Activated naive CD8-positive, alpha-beta T cell treated with anti-CD3 and anti-CD28 coated beads, Interleukin-2, amount 10 ng/mL, durations not matched to agents 7 days and 5 days (primary cell): ENCODE data around the gene TCAP. TPM values are rescaled to one million over a fixed set of nuclear protein-coding genes. Genes with fewer than 3 reads are reported as not detected.
"Not testable (repeated sequence)": the region's sequence is repeated elsewhere in the genome, so short reads cannot be mapped to it uniquely, and the experiment has no call there.

ENCODE experiments used
- ATAC-seq: fragments of 150-1000 bp; cut with Tn5 transposase; one replicate; pipeline ENCODE4 v1.10.0; 2021; ENCODE audit warnings: low read depth, moderate library complexity
- POLR2A ChIA-PET: fragments of 350-600 bp; sonication (Branson Sonifier 250); formaldehyde crosslinking; loops from one replicate; lab custom pipeline; 2021; ENCODE audit warnings: antibody characterized with exemption; lab: Charles Lee
- DNase-seq: peaks from one replicate; pipeline ENCODE4 v3.0.0; 2021
- H3K27ac Mint-ChIP-seq: one replicate; pipeline ENCODE4 v1.8.0; 2022; ENCODE audit warnings: mild to moderate bottlenecking, mixed read lengths
- H3K27me3 Mint-ChIP-seq: one replicate; pipeline ENCODE4 v1.8.0; 2022; ENCODE audit warnings: mild to moderate bottlenecking, moderate library complexity, mixed read lengths
- H3K36me3 Mint-ChIP-seq: one replicate; pipeline ENCODE4 v1.8.0; 2021; ENCODE audit warnings: mild to moderate bottlenecking, mixed read lengths
- H3K4me1 Mint-ChIP-seq: one replicate; pipeline ENCODE4 v1.8.0; 2021; ENCODE audit warnings: mixed read lengths
- H3K4me3 Mint-ChIP-seq: one replicate; pipeline ENCODE4 v1.8.0; 2022; ENCODE audit warnings: mild to moderate bottlenecking, moderate library complexity, mixed read lengths
- H3K9me3 Mint-ChIP-seq: one replicate; pipeline ENCODE4 v1.8.0; 2021; ENCODE audit warnings: mixed read lengths
- total RNA-seq, 2 experiments: library from RNA; stranded (reverse); gene quantifications; one replicate each; pipeline ENCODE4 v1.2.3, GENCODE V29; 2021

TCAP gene
- total RNA-seq, 2 experiments from 2014 or later = 2.7 to 3.2 TPM

DNA sequence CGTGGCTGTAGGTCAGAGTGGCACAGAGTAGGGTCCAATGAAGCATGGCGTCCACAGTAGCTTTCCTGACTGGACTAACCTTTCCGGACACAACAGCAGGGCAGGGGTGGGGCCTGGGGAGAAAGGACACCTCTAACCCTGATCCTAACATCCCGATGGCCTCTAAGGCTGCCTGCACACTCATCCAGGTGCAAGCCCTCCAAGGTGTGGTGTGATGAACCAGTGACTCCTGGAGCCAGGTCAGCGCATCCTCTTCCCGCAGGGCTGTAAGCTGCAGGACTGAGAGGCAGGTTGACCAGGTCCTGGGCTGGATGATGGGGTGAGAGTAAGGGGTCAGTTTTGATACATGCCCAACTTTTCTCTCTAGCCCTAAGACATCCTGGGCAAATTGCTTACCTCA lies 31.6 kb downstream of the TCAP start:
- Mint-ChIP-seq H3K4me1 (peaks cover 8% of the 10 kb centered on the region), H3K9me3 (no peaks in the 10 kb centered on the region), H3K36me3 (peaks cover 6% of the 10 kb centered on the region), H3K27ac (no peak overlapping the region), H3K4me3 (no peak overlapping the region), H3K27me3 (peaks cover 35% of the 10 kb centered on the region)
- no peak for ATAC-seq
- no peak for DNase-seq
- POLR2A ChIA-PET = interaction anchor here (1.3 kb wide), 1 partner anchor 10 kb away, joined by 3 read pairs; no protein-coding TSS in a partner anchor

DNA sequence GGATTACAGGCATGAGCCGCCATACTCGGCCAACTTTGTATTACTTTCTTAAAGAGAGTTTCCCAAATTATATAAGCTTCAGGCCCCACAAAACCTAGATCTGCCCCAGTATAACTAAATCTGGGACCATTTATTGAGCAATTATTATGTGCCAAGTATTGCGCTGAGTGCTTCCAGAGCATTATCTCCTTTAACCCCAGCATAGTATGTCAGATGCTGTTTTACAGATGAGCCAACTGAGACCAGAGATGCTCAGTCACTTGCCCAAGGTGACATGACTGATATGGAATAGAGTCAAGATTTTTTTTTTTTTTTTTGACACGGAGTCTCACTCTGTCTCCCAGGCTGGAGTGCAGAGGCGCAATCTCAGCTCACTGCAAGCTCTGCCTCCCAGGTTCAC lies 32.8 kb downstream of the TCAP start:
- Mint-ChIP-seq H3K27me3 (peaks cover 44% of the 10 kb centered on the region), H3K36me3 (peaks cover 6% of the 10 kb centered on the region), H3K27ac (no peak overlapping the region), H3K4me1 (peaks cover 8% of the 10 kb centered on the region), H3K9me3 (no peaks in the 10 kb centered on the region), H3K4me3 (no peak overlapping the region)
- ATAC-seq = no peak
- no peak for DNase-seq
- POLR2A ChIA-PET = no interaction called here

DNA sequence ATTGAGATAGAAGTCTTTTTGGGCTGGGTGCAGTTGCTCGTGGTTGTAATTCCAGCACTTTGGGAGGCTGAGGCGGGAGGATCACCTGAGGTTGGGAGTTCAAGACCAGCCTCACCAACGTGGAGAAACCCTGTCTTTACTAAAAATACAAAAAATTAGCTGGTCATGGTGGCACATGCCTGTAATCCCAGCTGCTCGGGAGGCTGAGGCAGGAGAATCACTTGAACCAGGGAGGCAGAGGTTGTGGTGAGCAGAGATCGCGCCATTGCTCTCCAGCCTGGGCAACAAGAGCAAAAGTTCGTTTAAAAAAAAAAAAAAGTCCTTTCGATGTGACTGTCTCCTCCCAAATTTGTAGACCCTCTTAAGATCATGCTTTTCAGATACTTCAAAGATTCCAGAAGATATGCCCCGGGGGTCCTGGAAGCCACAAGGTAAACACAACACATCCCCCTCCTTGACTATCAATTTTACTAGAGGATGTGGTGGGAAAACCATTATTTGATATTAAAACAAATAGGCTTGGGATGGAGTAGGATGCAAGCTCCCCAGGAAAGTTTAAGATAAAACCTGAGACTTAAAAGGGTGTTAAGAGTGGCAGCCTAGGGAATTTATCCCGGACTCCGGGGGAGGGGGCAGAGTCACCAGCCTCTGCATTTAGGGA lies 34.1 kb downstream of the TCAP start:
- DNase-seq, H3K9me3 Mint-ChIP-seq, H3K4me1 Mint-ChIP-seq, ATAC-seq, H3K36me3 Mint-ChIP-seq, H3K27ac Mint-ChIP-seq: not testable (repeated sequence)
- POLR2A ChIA-PET = interaction anchor here (1.1 kb wide), 1 partner anchor 11 kb away, joined by 3 read pairs; the partner anchor contains the start of gene PGAP3
- H3K27me3 Mint-ChIP-seq = peaks cover 44% of the 10 kb centered on the region
- peak overlapping the region; percentile 61 for H3K4me3 Mint-ChIP-seq

DNA sequence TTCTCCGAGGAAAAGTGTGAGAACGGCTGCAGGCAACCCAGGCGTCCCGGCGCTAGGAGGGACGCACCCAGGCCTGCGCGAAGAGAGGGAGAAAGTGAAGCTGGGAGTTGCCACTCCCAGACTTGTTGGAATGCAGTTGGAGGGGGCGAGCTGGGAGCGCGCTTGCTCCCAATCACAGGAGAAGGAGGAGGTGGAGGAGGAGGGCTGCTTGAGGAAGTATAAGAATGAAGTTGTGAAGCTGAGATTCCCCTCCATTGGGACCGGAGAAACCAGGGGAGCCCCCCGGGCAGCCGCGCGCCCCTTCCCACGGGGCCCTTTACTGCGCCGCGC lies 34.6 kb downstream of the TCAP start, which contains the start of gene ERBB2:
Gene ERBB2 (plus strand): TSS at position 247 of the 330 bp plus-strand sequence. CDS start 175 bp downstream, outside the sequence.
- H3K4me3 Mint-ChIP-seq = peak within 1 kb of the TSS; percentile 61
- POLR2A ChIA-PET = interaction anchor here (1.1 kb wide), 1 partner anchor 12 kb away, joined by 3 read pairs; the partner anchor contains the start of gene PGAP3
- H3K27me3 Mint-ChIP-seq = peaks cover 44% of the 10 kb centered on the region
- DNase-seq = no peak
- H3K36me3 Mint-ChIP-seq = peaks cover 4% of the 10 kb centered on the region
- no peak within 1 kb of the TSS for H3K27ac Mint-ChIP-seq
- ATAC-seq = no peak
- peaks cover 8% of the 10 kb centered on the region for H3K4me1 Mint-ChIP-seq
- no peaks in the 10 kb centered on the region for H3K9me3 Mint-ChIP-seq

GRCh38 chr17:39700148-39700987 lies 35.2 kb downstream of the TCAP start:
- no peak for DNase-seq
- Mint-ChIP-seq H3K27ac (no peak overlapping the region), H3K36me3 (peaks cover 4% of the 10 kb centered on the region), H3K27me3 (peaks cover 44% of the 10 kb centered on the region), H3K4me1 (peaks cover 8% of the 10 kb centered on the region), H3K9me3 (no peaks in the 10 kb centered on the region), H3K4me3 (no peak overlapping the region)
- no peak for ATAC-seq
- POLR2A ChIA-PET = interaction anchor here (1.1 to 1.3 kb wide), 2 partner anchors 13 to 16 kb away, joined by 3 read pairs; partner anchors contain the start of gene PGAP3

GRCh38 chr17:39701012-39701783 lies 36.0 kb downstream of the TCAP start:
- ATAC-seq (no peak), DNase-seq (no peak)
- Mint-ChIP-seq H3K4me3 (peak overlapping the region; percentile 30), H3K36me3 (peaks cover 4% of the 10 kb centered on the region), H3K4me1 (peaks cover 8% of the 10 kb centered on the region), H3K27ac (no peak overlapping the region), H3K27me3 (peaks cover 44% of the 10 kb centered on the region), H3K9me3 (no peaks in the 10 kb centered on the region)
- POLR2A ChIA-PET = interaction anchor here (1.3 kb wide), 1 partner anchor 17 kb away, joined by 3 read pairs; no protein-coding TSS in a partner anchor

- H3K4me1 Mint-ChIP-seq = peaks cover 11% of the 10 kb centered on the region
- H3K4me3 Mint-ChIP-seq = no peak overlapping the region
- H3K27ac Mint-ChIP-seq = no peak overlapping the region
- ATAC-seq (no peak), DNase-seq (no peak)
- POLR2A ChIA-PET = no interaction called here
- H3K36me3 Mint-ChIP-seq = peaks cover 4% of the 10 kb centered on the region
- H3K9me3 Mint-ChIP-seq = no peaks in the 10 kb centered on the region
- peaks cover 44% of the 10 kb centered on the region for H3K27me3 Mint-ChIP-seq
Observed at GRCh38 chr17:39701784-39702422, 36.8 kb downstream of the TCAP start.

- H3K4me3 Mint-ChIP-seq = no peak overlapping the region
- POLR2A ChIA-PET = interaction anchor here (1.4 kb wide), 1 partner anchor 14 kb away, joined by 5 read pairs; no protein-coding TSS in a partner anchor
- peaks cover 17% of the 10 kb centered on the region for H3K4me1 Mint-ChIP-seq
- no peak overlapping the region for H3K27ac Mint-ChIP-seq
- peaks cover 4% of the 10 kb centered on the region for H3K36me3 Mint-ChIP-seq
- peaks cover 39% of the 10 kb centered on the region for H3K27me3 Mint-ChIP-seq
- no peaks in the 10 kb centered on the region for H3K9me3 Mint-ChIP-seq
- DNase-seq = no peak
- ATAC-seq = no peak
Observed at GRCh38 chr17:39702901-39703893, 38.0 kb downstream of the TCAP start.

DNA sequence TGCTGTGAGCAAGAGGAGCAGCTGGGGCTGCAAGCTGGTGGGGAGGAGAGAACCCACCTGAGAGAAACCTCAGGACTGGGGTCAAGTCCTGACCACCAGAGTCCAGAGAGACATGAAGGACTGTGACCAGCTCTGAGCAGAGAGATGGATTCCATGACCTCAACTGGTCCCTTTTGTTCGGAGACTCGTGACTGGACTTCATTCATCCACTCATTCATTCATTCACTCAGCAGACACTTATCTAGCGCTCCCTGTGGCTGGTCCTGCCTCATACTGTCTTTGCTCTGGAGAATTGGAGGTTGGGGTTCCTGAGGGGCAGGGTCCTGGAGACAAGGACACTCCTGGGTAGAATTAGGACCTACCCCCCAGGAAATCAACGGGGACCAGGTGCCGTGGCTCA lies 38.8 kb downstream of the TCAP start:
- Mint-ChIP-seq H3K4me3 (no peak overlapping the region), H3K36me3 (peaks cover 4% of the 10 kb centered on the region), H3K4me1 (peaks cover 17% of the 10 kb centered on the region), H3K27me3 (peaks cover 33% of the 10 kb centered on the region), H3K27ac (no peak overlapping the region), H3K9me3 (no peaks in the 10 kb centered on the region)
- DNase-seq (no peak), ATAC-seq (no peak)
- POLR2A ChIA-PET = interaction anchor here (1.4 kb wide), 1 partner anchor 15 kb away, joined by 5 read pairs; no protein-coding TSS in a partner anchor

- ATAC-seq = no peak
- H3K4me3 Mint-ChIP-seq = no peak overlapping the region
- H3K36me3 Mint-ChIP-seq = no peaks in the 10 kb centered on the region
- H3K4me1 Mint-ChIP-seq = peaks cover 13% of the 10 kb centered on the region
- POLR2A ChIA-PET = no interaction called here
- no peaks in the 10 kb centered on the region for H3K9me3 Mint-ChIP-seq
- peaks cover 23% of the 10 kb centered on the region for H3K27me3 Mint-ChIP-seq
- DNase-seq = no peak
- H3K27ac Mint-ChIP-seq = no peak overlapping the region
Observed at GRCh38 chr17:39704821-39705551, 39.8 kb downstream of the TCAP start.

DNA sequence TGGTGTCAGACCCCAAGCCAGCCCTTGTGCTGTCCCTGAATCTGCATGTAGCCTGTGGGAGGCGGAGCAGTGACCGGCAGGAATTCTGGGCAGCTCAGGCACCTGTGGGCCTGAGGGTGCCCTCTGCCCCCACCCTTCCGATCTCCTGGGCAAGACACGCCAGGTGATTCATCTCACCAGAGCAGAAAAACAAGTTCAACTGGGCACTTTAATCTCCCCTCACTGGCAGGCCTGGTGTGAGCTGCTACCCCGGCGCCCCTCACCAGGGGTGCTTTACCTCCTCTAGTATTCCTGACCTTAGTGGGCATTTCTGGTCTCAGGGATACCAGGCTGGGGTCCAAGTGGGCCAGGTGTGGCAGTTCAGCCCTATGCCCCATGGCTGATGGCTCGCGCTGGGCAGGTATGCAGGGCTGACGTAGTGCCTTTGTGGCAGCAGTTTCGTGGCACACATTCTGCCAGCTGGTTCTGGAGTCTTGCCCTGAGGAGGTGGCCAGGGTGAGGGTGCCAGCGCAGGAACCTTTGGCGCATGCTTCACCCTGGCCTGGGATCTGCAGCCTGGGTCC lies 40.7 kb downstream of the TCAP start:
- POLR2A ChIA-PET = interaction anchor here (1.0 kb wide), 1 partner anchor 10 kb away, joined by 3 read pairs; no protein-coding TSS in a partner anchor
- no peak for ATAC-seq
- Mint-ChIP-seq H3K4me1 (peaks cover 13% of the 10 kb centered on the region), H3K27ac (no peak overlapping the region), H3K36me3 (no peaks in the 10 kb centered on the region), H3K4me3 (no peak overlapping the region), H3K9me3 (no peaks in the 10 kb centered on the region), H3K27me3 (peaks cover 17% of the 10 kb centered on the region)
- no peak for DNase-seq
